PC-3 (cell line): ENCODE results near the gene UBE4A.

ENCODE experiments used
- CTCF ChIP-seq: fragments of 300-600 bp; sonication (generic); conservative IDR thresholded peaks from 2 replicates; pipeline ENCODE4 v1.5.1; 2017; ENCODE audit warnings: antibody characterized with exemption, low read depth, mild to moderate bottlenecking, low read length
- EZH2 ChIP-seq: fragments of 300-600 bp; sonication (generic); IDR thresholded peaks from one replicate; pipeline ENCODE4 v1.6.1; 2017; ENCODE audit warnings: antibody characterized with exemption, mild to moderate bottlenecking, low read length; ENCODE audit not compliant: unreplicated experiment

DNA sequence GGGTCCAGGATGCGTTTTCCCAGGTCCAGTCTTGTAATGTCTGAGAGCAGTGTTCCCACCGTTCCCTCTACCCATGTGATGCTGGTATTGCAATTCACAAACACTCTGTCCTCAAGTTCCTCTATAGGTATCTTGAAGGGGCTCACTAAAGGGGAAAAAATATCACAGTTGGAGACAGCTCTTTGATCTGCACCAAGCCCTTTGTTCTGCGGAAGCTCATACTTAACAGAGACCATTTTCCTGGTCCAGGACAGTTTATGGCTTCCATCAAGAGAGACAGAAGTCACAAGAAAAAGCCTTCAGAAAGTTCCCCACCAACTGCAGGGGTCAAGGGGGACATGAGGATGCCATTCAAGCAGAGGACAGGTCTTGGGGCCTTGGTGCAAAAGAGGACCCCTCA, 19.0 kb upstream of the UBE4A start:
- TF ChIP-seq CTCF (no peak), EZH2 (no peak)
